ENCODE results near the gene BCAS3.

Gene BCAS3

DNA sequence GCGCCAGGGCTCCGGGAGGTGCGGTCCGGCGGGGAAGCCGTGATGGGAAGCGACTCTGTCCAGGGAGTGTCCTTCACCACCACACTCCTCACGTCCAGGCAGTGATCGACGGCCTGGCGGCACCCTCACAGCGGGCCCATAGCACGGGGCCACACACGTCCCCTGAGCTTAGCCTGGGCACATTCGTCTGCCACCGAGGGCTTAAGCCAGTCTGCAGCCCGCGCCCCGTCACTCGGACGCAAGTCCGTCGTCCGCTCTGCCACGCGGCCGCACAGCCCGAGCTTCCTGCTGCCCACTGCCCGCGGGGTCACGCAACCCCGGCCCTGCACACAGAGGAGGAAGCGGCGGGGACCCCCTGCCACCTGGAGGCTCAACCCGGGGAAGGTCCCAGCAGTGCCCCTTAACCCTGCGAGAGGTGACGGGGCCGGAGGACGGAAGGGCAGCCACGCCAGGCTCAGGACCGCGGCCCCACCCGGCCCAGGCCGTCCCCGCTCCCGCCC, 719.0 kb downstream of the BCAS3 start:
- H3K27ac ChIP-seq (ENCODE audit: low read length) = no peak overlapping the region
- peak overlapping the region in 1 of 2 donors; percentile 40 for H3K4me3 ChIP-seq (ENCODE audit: low read length in 2 of 2)
- H3K9me3 ChIP-seq (ENCODE audit: control insufficient read depth in 2 of 2, low read length in 2 of 2) = no peaks in the 10 kb centered on the region
- peaks cover 36 to 57% of the 10 kb centered on the region in 2 donors for H3K27me3 ChIP-seq (ENCODE audit: control insufficient read depth in 1 of 2, insufficient read depth in 2 of 2, low read length in 2 of 2)
- no peaks in the 10 kb centered on the region for H3K36me3 ChIP-seq (ENCODE audit: control insufficient read depth in 2 of 2, insufficient read depth in 2 of 2, low read length in 2 of 2)
- no peak overlapping the region for H3K9ac ChIP-seq (ENCODE audit: low read length in 2 of 2)
- H3K4me1 ChIP-seq (ENCODE audit: control insufficient read depth, insufficient read depth, low read length) = peaks cover 40% of the 10 kb centered on the region

DNA sequence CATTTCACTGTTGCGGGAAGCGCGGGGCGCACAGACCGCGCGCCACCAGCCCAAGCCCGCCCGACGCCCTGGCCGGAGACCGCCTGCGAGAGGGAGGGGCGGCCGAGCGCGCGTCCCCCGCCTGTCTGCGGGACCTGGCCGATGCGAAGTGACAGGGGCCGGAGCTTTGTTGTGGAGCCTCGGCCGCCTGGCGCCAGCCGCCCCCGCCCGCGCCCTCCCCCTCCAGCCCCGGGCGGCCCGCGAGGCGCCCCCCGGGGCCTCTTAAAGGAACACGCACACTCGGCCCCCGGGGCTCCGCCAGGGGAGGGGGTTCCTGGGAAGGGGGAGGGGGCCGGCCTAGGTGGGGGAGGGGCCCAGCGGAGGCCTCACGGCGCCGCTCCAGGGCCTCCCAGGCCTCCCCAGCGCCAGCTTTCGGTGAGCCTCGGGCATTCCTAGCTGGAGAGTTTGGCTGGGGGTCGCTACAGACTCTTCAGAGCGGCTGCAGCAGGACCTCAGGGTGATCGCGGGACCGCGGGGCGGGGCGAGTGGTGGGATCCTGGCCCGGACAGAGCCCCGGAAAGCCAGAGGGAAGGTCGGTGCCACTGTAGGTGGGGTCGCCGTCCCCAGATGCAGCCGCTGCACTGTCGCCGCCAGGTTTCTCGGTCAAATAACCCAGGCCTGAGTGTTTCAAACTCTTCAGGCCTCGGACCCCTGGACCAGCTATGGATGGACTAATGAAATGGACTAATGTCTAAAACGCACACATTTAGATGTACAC, 719.6 kb downstream of the BCAS3 start:
- Histone ChIP-seq H3K9me3 (ENCODE audit: control insufficient read depth in 2 of 2, low read length in 2 of 2) (no peaks in the 10 kb centered on the region), H3K36me3 (ENCODE audit: control insufficient read depth in 2 of 2, insufficient read depth in 2 of 2, low read length in 2 of 2) (no peaks in the 10 kb centered on the region), H3K27me3 (ENCODE audit: control insufficient read depth in 1 of 2, insufficient read depth in 2 of 2, low read length in 2 of 2) (peaks cover 41 to 62% of the 10 kb centered on the region in 2 donors), H3K9ac (ENCODE audit: low read length in 2 of 2) (no peak overlapping the region), H3K27ac (ENCODE audit: low read length) (no peak overlapping the region), H3K4me3 (ENCODE audit: low read length in 2 of 2) (peak overlapping the region in 1 of 2 donors; percentile 58), H3K4me1 (ENCODE audit: control insufficient read depth, insufficient read depth, low read length) (peaks cover 40% of the 10 kb centered on the region)

DNA sequence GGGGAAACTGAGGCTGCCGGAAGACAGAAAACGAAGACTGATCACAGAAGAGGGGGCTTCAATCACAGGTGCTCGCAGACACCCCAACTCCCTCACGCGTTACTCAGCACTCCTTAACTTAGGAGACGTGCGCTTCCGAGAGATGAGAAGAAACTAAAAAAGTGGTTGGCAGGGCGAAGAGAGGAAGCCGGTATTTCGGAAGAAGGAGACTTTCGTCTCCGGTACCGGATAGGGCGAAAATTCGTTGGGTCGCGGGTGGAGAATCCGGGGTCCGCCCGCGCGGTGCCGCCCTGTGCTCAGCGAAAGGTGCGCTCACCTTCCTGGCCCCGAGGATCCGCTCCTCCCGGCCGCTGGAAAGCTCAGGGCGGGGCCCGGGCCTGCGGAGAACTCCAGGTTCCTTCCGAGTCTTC, 721.1 kb downstream of the BCAS3 start:
- Histone ChIP-seq H3K9ac (ENCODE audit: low read length in 2 of 2) (no peak overlapping the region), H3K9me3 (ENCODE audit: control insufficient read depth in 2 of 2, low read length in 2 of 2) (no peaks in the 10 kb centered on the region), H3K27ac (ENCODE audit: low read length) (no peak overlapping the region), H3K4me1 (ENCODE audit: control insufficient read depth, insufficient read depth, low read length) (peaks cover 47% of the 10 kb centered on the region), H3K36me3 (ENCODE audit: control insufficient read depth in 2 of 2, insufficient read depth in 2 of 2, low read length in 2 of 2) (no peaks in the 10 kb centered on the region), H3K27me3 (ENCODE audit: control insufficient read depth in 1 of 2, insufficient read depth in 2 of 2, low read length in 2 of 2) (peaks cover 53 to 76% of the 10 kb centered on the region in 2 donors), H3K4me3 (ENCODE audit: low read length in 2 of 2) (peak overlapping the region in 1 of 2 donors; percentile 58)

DNA sequence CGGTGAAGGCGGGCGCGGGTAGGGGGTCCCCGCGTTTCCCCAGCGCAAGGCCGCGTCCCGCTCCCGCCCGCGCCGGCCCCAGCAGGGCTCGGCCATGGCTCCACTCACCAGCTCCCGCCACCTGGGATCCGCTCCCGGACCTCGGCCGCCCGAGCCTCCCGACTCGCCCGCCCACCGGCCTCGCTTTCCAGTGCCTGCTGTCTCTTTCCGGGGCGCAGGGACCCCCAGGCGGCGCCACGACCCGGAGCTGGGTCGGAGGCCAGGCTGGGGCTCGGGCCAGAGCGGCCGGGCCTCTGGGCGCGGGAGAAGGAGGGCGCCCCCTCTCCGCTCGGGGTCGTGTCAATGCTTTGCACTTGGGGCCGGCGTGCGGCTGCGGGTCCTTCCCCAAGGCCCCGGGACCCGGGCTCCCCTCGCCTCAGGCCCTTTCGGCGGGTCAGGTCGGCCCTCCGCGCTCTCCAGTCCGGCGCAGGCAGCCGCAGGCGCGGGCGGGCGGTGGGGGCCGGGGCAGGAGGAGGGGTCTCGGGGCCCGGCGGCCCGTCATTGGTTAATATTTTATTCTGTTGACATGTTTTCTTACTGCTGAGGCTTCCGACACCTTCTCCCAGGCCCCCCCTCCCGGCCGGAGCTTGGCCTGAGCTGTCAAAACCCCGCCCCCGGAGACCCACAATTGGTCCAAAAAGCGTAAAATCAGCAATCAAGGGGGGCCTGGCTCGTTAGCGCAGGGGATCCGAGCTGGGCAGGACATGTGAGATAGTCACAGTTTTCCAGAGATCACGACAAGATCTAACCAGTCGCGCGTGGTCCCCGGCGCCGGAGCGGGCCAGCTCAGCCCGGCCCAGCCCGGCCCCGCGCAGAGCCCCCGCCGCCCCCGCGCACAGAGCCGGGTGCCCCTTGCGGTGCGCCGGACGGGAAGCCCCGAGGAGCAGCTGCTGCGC, 721.7 kb downstream of the BCAS3 start, which contains the start of gene TBX2:
TSS of gene TBX2 (plus strand) at position 713 of the 935 bp plus-strand sequence. CDS start 334 bp downstream, outside the sequence.
- Histone ChIP-seq H3K4me3 (ENCODE audit: low read length in 2 of 2) (peak within 1 kb of the TSS; percentile 31 to 67), H3K4me1 (ENCODE audit: control insufficient read depth, insufficient read depth, low read length) (peaks cover 53% of the 10 kb centered on the region), H3K27ac (ENCODE audit: low read length) (no peak within 1 kb of the TSS), H3K36me3 (ENCODE audit: control insufficient read depth in 2 of 2, insufficient read depth in 2 of 2, low read length in 2 of 2) (no peaks in the 10 kb centered on the region), H3K27me3 (ENCODE audit: control insufficient read depth in 1 of 2, insufficient read depth in 2 of 2, low read length in 2 of 2) (peaks cover 60 to 83% of the 10 kb centered on the region in 2 donors), H3K9ac (ENCODE audit: low read length in 2 of 2) (no peak within 1 kb of the TSS), H3K9me3 (ENCODE audit: control insufficient read depth in 2 of 2, low read length in 2 of 2) (no peaks in the 10 kb centered on the region)

DNA sequence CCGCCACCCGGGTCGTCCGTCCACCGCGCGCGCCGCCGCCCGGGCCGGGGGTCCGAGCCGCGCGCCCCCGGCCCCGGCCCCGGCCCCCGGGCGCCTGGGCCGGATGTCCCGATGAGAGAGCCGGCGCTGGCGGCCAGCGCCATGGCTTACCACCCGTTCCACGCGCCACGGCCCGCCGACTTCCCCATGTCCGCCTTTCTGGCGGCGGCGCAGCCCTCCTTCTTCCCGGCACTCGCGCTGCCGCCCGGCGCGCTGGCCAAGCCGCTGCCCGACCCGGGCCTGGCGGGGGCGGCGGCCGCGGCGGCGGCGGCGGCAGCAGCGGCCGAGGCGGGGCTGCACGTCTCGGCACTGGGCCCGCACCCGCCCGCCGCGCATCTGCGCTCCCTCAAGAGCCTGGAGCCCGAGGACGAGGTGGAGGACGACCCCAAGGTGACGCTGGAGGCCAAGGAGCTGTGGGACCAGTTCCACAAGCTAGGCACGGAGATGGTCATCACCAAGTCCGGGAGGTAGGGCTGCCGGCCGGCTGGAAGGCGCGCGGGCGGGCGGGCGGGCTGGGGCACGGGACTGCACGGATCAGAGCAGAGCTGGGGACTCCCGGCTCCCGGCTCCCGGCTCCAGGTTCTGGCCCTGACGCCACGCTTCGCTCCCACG, 722.5 kb downstream of the BCAS3 start:
- no peaks in the 10 kb centered on the region for H3K36me3 ChIP-seq (ENCODE audit: control insufficient read depth in 2 of 2, insufficient read depth in 2 of 2, low read length in 2 of 2)
- H3K27ac ChIP-seq (ENCODE audit: low read length) = no peak overlapping the region
- peaks cover 61% of the 10 kb centered on the region for H3K4me1 ChIP-seq (ENCODE audit: control insufficient read depth, insufficient read depth, low read length)
- no peak overlapping the region for H3K9ac ChIP-seq (ENCODE audit: low read length in 2 of 2)
- H3K27me3 ChIP-seq (ENCODE audit: control insufficient read depth in 1 of 2, insufficient read depth in 2 of 2, low read length in 2 of 2) = peaks cover 63 to 91% of the 10 kb centered on the region in 2 donors
- H3K4me3 ChIP-seq (ENCODE audit: low read length in 2 of 2) = peak overlapping the region; percentile 31 to 64
- H3K9me3 ChIP-seq (ENCODE audit: control insufficient read depth in 2 of 2, low read length in 2 of 2) = no peaks in the 10 kb centered on the region

DNA sequence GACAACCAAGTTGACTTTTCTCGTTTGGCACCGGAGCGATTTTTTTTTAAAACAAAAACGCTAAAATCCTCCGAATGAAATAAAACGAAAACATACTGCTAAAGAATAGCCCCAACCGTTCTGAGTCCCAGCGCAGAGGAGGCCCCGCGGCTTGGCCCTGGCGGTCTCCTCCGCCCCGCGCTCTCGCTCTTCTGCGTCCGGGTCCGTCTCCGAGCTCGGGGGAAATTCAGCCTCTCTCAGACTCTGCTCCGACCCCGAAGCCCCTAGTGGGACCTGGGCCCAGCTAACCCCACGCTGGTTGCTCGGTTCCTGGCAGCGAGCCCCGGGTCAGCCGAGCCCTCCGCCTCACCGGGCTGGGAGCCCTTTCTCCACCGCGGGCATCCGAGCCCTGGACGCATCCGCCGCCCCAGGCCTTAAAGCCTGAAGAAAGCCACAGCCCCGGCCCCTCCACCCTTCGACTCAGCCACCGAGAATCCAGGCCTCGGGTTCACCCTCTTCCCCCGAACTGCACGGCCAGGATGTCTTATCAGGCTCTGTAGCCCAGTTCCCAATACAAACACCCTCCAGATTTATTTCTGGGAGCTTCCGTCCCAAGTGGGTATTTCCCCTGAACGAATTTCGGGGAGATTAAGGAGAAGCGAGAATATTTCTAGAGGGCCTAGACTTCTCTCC, 723.2 kb downstream of the BCAS3 start:
- Histone ChIP-seq H3K27me3 (ENCODE audit: control insufficient read depth in 1 of 2, insufficient read depth in 2 of 2, low read length in 2 of 2) (peaks cover 65 to 92% of the 10 kb centered on the region in 2 donors), H3K4me1 (ENCODE audit: control insufficient read depth, insufficient read depth, low read length) (peaks cover 61% of the 10 kb centered on the region), H3K36me3 (ENCODE audit: control insufficient read depth in 2 of 2, insufficient read depth in 2 of 2, low read length in 2 of 2) (no peaks in the 10 kb centered on the region), H3K9ac (ENCODE audit: low read length in 2 of 2) (no peak overlapping the region), H3K27ac (ENCODE audit: low read length) (no peak overlapping the region), H3K4me3 (ENCODE audit: low read length in 2 of 2) (peak overlapping the region; percentile 31 to 64), H3K9me3 (ENCODE audit: control insufficient read depth in 2 of 2, low read length in 2 of 2) (no peaks in the 10 kb centered on the region)

DNA sequence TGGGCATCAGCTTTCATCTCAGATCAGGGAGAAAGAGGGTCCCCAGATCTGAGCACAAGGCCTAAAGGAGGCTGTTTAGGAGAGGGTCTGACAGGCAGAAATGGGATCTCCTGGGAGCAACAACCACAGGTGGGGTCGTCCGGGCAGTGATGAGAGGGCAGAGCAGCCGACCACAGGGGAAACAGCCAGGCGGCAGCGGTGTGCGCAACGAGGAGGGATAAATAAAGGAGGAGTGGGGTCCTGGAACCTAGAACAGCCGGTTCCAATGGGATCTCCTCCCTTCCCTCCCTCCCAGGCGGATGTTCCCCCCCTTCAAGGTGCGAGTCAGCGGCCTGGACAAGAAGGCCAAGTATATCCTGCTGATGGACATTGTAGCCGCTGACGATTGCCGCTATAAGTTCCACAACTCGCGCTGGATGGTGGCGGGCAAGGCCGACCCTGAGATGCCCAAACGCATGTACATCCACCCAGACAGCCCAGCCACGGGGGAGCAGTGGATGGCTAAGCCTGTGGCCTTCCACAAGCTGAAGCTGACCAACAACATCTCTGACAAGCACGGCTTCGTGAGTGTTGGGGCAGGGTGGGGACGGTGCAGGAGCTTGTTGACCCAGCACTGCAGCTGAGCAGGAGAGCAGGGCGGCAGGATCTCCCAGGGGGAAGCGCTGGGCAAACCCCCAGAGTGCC, 723.9 kb downstream of the BCAS3 start:
- Histone ChIP-seq H3K4me1 (ENCODE audit: control insufficient read depth, insufficient read depth, low read length) (peaks cover 55% of the 10 kb centered on the region), H3K9me3 (ENCODE audit: control insufficient read depth in 2 of 2, low read length in 2 of 2) (no peaks in the 10 kb centered on the region), H3K4me3 (ENCODE audit: low read length in 2 of 2) (peak overlapping the region in 1 of 2 donors; percentile 64), H3K9ac (ENCODE audit: low read length in 2 of 2) (no peak overlapping the region), H3K27ac (ENCODE audit: low read length) (no peak overlapping the region), H3K36me3 (ENCODE audit: control insufficient read depth in 2 of 2, insufficient read depth in 2 of 2, low read length in 2 of 2) (no peaks in the 10 kb centered on the region), H3K27me3 (ENCODE audit: control insufficient read depth in 1 of 2, insufficient read depth in 2 of 2, low read length in 2 of 2) (peaks cover 64 to 92% of the 10 kb centered on the region in 2 donors)

DNA sequence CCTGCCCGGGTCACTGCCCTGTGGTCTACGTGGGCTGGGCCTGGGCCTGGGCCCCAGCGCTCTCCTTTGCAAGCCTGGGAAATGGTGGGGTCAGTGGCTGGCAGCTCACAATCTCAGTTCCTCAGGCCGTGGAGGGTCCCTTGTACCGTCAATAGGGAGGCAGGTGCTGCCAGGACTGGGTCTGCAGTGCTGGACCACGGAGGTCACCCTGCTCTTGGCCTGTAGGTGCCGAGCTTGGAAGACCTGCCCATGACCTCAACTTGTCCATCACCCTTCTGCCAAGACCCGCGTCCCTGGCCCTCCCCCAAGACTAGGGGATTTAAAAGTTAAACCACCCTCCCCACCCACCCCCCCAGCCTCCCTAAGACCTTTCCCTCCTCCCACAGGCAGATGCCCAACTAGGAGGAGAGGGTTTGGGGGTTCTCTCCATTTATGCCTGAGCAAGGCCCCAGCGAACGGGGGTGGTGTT, 724.5 kb downstream of the BCAS3 start:
- Histone ChIP-seq H3K27me3 (ENCODE audit: control insufficient read depth in 1 of 2, insufficient read depth in 2 of 2, low read length in 2 of 2) (peaks cover 65 to 87% of the 10 kb centered on the region in 2 donors), H3K36me3 (ENCODE audit: control insufficient read depth in 2 of 2, insufficient read depth in 2 of 2, low read length in 2 of 2) (no peaks in the 10 kb centered on the region), H3K9me3 (ENCODE audit: control insufficient read depth in 2 of 2, low read length in 2 of 2) (no peaks in the 10 kb centered on the region), H3K4me1 (ENCODE audit: control insufficient read depth, insufficient read depth, low read length) (peaks cover 50% of the 10 kb centered on the region), H3K4me3 (ENCODE audit: low read length in 2 of 2) (peak overlapping the region in 1 of 2 donors; percentile 64), H3K27ac (ENCODE audit: low read length) (no peak overlapping the region), H3K9ac (ENCODE audit: low read length in 2 of 2) (no peak overlapping the region)

DNA sequence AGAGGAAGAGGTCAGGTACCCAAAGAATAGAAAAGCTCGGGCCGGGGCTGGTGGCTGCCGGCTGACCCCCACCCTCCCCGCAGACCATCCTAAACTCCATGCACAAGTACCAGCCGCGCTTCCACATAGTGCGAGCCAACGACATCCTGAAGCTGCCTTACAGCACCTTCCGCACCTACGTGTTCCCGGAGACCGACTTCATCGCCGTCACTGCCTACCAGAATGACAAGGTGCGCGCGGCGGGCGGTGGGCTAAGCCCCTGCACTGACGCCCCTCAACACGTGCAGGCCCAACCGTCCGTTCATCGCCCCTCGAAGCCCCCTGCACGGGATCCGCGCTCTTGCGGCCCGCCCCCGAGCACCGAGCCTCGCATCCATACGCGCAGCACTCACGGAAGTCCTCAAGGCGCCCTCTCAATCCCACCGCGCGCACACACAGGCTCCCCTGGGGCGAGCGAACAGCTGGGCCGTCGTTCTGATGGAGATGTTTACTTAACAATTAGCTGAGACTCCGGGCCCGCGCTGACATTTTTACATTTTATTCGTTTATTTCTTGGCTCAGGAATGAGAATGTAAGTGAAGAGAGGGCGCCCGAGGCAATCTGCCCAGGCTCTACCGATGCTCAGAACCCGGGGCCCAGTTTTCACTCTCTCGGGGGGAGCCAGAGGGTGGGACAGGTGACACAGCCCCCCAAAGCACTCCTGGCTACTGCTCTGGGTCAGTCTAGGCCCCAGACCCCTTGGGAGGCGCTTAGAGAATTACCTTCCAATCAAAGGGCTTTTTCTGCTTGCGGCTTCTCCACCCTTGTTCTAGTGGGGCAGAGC, 725.5 kb downstream of the BCAS3 start:
- H3K27me3 ChIP-seq (ENCODE audit: control insufficient read depth in 1 of 2, insufficient read depth in 2 of 2, low read length in 2 of 2) = peaks cover 66 to 87% of the 10 kb centered on the region in 2 donors
- peak overlapping the region in 1 of 2 donors; percentile 35 for H3K4me3 ChIP-seq (ENCODE audit: low read length in 2 of 2)
- H3K4me1 ChIP-seq (ENCODE audit: control insufficient read depth, insufficient read depth, low read length) = peaks cover 43% of the 10 kb centered on the region
- no peak overlapping the region for H3K9ac ChIP-seq (ENCODE audit: low read length in 2 of 2)
- no peaks in the 10 kb centered on the region for H3K36me3 ChIP-seq (ENCODE audit: control insufficient read depth in 2 of 2, insufficient read depth in 2 of 2, low read length in 2 of 2)
- no peak overlapping the region for H3K27ac ChIP-seq (ENCODE audit: low read length)
- no peaks in the 10 kb centered on the region for H3K9me3 ChIP-seq (ENCODE audit: control insufficient read depth in 2 of 2, low read length in 2 of 2)
